GM21786 (cell line): Measurements from ENCODE around the gene GGCX.
"Not testable (repeated sequence)": the region's sequence is repeated elsewhere in the genome, so short reads cannot be mapped to it uniquely, and the experiment has no call there.

Experiments
- ATAC-seq: cut with Tn5 transposase; IDR thresholded peaks from one replicate; pipeline ENCODE4 v1.9.1; 2021; ENCODE audit not compliant: unreplicated experiment

GGCX gene

DNA sequence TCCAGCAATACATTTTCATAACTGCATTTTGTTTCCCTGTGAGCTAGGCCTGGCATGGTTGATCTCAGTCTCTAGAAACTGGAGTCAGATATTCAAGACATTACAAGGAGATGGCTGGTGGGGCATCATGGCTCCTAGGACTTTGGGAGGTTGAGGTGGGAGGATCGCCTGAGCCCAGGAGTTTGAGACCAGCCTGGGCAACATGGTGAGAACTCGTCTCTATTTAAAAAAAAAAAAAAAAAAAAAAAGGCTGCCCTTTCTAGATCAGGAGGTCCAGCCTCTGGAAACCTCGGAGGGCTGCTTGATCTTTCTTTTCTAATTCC, 15.7 kb upstream of the GGCX start:
- ATAC-seq, result no peak

DNA sequence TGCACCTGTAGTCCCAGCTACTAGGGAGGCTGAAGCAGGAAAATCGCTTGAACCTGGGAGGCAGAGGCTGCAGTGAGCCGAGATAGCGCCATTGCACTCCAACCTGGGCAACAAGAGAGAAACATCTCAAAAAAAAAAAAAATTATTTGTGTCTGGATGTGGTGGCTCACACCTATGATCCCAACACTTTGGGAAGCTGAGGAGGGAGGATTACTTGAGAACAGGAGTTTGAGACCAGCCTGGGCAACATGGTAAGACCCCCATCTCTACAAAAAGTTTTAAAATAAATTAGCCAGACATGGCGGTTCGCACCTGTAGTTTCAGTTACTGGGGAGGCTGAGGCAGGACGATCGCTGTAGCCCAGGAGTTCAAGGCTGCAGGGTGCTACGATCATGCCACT, 14.4 kb upstream of the GGCX start:
- no peak for ATAC-seq

DNA sequence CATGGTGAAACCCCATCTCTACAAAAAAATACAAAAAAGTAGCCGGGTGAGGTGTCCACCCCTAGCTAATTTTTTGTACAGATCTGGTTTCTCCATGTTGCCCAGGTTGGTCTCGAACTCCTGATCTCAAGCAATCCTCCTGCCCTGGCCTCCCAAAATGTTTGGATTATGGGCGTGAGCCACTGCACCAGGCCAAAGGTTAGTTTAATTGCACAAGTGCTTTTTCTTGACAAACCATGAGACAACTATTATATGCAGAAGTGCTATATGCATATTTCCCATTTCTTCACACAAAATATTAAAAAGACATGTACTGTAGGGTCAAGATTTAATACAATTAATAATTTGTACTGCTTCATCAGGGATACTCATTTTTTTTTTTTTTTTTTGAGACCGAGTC, 5.0 kb upstream of the GGCX start:
- ATAC-seq, result no peak

DNA sequence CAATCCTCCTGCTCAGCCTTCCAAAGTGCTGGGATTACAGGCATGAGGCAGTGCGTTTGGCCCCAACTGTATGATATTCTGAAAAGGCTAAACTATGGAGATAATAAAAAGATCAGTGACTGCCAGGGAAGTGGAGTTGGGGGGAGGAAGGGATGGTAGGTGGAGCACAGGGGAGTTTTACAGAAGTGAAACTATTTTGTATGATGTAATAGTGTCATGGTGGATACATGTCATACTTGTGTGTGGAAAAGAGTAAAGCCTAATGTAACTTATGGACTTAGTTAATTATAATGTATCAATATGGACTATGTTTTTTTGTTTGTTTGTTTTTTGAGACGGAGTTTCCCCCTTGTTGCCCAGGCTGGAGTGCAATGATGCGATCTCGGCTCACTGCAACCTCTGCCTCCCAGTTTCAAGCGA, 2.9 kb upstream of the GGCX start:
- ATAC-seq, result no peak

DNA sequence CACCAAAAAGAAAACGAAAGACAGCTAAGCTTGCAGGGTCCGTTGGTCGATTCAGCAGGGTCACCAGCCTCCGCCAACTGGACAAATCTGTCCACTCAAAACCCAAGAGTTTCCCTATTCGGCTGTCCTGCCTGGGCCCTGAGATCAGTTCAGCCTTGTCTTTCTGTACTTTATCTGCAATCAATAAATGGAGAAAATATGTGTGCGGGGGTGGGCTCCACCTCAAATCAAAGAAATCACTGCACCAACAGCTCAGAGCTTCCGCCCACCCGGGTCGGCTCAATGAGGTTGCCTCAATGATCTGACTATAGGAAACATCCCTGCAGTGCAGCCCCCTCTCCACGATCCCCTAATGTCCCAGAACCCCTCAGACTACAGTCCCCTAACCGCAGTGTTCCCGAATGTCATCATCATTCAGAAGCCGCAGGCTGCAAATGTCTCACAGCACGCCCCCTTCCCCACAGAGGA, 447 bp downstream of the GGCX start:
- ATAC-seq, result peak; percentile 14

DNA sequence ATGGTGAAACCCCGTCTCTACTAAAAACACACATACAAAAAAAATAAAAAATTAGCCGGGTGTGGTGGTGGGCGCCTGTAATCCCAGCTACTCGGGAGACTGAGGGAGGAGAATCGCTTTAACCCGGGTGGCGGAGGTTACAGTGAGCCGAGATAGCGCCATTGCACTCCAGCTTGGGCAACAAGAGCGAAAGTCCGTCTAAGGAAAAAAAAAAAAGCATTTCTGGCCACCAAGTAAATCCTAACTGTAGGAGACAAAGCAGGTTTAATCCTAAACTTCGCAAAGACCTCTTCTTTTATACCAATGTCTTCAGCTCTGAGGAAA, 928 bp downstream of the GGCX start:
- ATAC-seq, result not testable (repeated sequence)

DNA sequence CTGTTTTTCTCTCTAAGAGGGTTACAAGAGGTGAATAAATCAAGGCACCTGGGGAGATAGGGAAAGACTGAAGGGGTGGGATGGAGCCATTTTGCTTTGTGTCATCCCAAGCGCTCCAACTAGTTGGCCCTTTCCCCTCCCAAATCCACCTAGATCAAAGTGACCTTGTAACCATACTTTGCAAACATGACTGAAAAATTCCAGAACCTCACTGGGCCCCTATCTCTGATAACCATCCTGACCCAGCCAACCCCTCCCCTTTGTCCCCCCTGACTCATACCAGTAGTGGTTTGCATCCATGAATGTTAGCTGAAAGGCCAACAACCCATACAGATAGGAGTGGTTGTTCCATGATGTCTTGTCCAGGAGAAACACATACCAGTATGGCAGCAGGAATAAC, 3.1 kb downstream of the GGCX start:
- no peak for ATAC-seq

DNA sequence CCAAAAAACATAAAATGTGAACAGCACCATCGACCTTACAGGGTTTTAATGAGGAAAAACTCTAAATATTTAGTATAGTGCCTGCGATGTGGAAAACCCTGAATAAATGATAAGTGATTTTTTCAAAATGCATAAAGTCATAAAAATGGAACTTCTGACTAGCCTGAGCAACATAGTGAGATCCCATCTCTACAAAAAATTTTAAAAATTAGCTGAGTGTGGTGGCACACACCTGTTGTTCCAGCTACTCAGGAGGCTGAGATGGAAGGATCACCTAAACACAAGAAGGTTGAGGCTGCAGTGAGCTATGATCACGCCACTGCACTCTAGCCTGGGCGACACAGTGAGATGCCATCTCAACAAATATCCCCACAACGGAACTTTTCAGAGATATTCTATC, 4.2 kb downstream of the GGCX start:
- no peak for ATAC-seq

DNA sequence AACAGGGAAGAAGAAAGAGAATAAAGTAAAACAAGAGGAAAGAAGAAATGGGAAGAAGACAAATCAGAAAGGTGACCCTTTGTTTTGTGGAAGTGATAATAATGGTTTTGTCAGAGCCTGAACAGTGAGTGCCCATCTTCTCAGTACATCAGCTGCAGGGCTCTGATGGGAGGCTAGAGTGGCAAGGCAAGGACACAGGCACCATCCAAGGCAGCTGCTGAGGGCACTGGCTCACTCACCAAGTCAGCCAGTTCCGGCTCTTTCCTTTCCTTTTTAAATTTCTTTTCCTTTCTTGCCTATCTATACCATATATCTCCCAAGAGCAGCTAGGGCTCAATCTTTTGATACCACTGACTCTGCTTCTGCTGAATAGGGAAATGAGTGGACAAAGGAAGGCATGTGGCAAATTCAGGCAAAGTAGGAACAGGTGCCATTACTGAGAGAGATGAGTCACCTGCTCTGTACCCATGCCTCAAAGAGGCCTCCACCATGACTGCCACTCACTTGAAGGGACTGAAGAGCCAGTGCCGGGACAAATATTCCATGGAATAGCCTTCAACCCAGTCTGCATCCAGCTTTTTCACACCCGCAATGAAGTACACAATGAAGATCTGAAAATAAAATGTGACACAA, 6.2 kb downstream of the GGCX start:
- no peak for ATAC-seq

DNA sequence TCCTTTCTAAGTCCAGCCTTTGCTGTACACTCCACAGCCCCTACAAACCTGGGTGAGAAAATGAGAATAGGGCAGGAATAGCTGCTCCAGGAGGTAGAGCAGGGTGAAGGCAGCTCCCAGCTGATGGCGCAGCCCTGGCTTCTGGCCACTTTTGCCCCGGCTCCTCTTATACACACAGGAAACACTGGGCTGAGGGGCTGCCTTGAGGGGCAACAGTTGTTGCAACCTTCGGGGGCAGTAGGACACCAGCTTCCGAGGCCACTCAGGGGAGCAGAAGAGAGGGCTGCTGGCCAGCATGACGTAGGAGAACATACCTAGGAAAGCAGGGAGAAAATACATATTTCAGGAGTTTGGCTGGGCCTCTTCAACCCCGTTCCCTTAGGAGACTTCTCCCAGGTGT, 8.1 kb downstream of the GGCX start:
- ATAC-seq, result no peak

DNA sequence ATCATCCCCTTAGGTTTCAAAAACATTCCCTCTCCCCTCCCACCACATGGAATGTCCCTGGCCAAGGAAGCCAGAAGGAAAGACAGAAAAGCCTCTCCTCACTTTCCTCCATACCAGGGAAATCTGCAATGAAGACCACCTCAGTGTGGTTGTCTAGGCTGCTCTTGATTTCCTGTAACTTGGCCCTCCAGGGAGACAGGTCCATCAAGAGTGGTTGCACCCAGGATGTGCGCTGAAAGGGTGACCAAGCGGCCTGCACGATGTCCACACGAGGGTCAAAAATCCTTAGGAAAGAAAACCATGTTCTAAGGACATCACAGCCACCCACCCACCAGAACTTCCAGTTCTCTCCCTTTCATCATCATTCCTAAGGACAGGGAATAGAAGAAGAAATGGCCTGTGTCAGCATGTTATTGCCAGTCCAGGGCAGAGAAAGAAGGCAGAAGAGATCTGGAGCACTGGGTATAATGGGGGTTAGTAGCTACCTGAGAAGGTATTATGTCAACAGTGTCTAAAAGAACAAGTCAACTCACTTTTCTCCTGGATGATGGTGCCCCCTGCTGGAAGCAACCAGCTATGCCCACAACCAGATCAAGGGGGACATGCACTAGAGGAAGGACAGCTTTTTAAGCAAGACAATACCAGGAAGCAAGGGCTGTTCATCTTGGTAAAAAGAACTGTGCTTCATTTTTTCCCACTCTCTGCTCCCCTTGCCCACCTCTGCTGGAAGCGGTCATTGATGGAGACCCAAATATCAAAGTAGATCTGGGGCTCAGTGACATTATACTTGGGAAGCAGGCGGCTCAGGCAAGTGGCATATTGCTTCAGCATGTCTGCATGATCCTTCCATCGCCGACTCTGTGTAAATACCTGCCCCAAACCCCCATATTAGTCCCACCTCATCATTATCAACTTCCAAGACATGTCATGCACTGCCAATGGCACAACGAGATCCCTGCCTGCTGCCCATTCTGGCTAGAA, 9.3 kb downstream of the GGCX start:
- peak; percentile 63 for ATAC-seq

DNA sequence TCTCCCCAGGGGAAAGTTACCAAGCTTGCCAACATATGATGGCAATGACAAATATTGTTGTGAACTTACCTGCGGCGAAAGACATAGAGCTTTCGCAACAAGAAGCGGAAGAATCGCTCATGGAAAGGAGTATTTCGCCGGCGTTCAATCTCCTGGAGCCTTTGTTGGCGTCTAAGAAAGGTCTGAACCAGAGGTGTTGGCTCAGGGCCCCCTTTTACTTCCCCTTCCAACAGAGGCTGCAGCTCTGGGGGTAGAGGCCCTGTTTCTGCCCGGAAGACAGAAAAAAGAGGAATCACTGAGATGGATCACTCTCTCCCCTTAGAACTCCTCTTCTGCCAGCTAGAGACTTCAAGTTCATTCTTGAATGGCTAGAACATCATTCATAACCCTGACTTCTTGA, 10.8 kb downstream of the GGCX start:
- ATAC-seq, result no peak

DNA sequence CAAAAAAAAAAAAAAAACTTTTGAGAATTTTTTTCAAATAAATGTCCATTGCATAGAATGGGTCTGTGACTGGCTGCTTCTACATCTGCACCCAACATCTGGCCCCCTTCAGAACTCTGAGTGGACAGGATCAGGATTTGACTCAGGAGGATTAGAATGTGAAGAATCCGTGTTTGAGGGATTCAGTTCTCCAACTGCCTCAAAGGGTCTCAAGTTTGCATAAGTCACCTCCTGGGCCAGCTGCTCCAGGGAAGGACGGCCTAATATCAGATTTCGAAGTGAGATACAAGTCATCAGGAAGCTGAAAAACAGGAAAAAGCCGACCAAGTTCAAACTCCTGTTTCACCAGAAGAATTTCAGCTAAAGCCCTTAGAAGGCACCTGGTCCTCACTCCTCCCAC, 11.5 kb downstream of the GGCX start:
- no peak for ATAC-seq

DNA sequence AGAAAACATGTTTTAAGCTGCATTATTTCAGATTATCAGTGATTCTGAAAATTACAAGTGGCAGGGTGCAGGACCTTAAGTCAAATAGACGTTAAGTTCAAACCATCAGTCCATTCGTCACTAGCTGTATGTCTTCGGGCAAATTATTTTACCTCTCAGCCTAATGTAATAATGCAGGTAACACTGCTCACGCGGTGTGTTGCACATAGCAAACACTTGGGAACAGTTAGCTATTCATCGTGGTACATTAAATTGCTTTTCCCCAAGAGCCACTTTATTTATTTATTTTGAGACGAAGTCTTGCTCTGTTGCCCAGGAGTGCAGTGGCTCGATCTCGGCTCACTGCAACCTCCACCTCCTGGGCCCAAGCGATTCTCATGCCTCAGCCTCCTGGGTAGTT, 12.2 kb downstream of the GGCX start:
- no peak for ATAC-seq

DNA sequence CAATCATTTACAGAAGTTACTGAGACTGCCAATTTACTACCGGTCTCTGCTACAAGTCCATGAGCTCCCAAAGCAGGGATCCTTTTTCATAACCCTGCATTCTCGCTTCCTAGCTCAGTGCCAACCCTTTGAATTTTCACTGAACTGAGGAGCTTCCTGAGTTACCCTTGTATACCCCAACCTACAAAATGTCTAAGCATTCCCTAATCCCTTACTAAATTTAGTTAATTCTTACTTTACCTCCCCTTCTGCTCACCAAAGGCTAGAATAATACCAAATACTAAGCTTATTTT, 12.7 kb downstream of the GGCX start:
- ATAC-seq, result no peak

DNA sequence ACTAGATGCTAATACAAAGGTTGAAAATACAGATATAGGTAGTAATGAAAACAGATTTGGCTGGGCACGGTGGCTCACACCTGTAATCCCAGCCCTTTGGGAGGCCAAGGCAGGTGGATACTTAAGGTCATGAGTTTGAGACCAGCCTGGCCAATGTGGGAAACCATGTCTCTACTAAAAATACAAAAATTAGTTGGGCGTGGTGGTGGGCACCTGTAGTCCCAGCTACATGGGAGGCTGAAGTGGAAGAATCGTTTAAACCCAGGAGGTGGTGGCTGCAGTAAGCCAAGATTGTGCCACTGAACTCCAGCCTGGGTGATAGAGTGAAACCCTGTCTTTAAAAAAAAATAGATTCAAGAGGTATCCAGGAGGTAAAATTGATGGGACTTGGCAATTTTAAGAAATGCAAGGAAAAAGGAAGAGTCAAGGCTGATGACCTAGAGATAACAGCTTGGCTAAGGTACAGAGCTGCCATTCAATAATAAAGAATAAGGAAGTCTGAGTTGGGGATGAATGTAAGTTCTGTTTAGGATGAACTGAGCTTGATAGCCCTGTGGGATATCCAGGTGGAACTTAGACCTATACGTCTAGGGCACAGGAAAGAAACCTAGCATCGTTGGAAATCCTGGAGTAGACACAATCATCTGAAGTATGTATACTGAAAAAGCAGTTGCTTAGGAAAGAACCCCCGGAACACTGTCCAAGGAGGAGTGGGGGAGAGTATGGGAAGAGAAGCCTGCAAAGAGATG, 13.3 kb downstream of the GGCX start:
- no peak for ATAC-seq

DNA sequence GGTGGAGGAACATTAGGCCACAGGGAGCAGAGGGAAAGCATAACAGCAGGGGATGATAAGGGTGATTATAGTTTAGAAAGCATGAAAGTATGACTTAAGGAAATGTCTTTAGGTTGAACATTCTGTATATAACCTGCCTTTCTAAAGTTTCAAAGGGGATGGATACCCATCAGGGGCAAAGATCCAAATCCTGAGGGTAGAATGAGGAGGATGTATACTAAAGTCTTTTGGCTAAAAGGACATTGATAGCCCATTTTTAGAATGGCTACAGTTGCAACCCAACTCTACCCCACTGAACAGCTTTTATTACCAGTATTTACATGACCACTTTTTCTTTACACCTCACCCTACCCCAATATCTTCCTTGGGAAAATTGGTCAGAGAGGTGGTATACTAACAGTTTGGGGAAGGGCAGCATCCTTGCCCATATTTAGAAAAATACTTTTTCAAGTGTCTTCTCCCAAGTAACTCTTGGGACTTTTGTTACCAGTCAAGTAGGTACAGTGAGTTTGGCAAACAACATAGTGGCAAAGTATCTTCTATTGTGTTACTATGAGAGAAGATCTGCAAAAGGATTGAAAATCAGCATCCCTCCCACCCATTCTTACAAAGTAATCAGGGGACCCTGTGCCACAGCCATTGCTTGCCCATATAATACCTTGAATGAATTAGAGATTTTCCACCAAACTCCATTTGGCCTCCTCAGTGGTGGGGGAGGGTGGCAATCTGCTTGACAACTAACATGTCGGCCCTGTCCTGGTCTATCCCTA, 14.0 kb downstream of the GGCX start:
- no peak for ATAC-seq

DNA sequence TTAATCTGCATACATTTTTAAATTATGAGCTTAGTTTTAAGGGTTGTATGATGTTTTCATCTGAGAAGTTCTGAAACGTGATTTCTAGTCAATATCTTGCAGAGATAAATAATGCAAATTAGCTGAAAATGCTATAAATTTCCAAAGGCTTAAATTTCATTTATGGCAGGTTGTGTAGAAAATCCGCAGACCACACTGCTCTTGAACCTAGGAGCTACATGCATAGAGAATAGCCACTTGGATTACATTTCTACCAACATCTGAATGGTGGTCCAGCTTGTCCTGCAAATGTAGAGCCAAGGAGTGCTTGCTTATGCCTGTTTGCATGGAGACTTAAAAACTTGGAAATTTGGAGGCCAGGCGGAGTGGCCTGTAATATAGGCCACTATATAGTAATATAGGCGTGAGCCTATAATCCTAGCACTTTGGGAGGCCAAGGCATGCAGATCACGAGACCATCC, 15.5 kb downstream of the GGCX start:
- no peak for ATAC-seq

DNA sequence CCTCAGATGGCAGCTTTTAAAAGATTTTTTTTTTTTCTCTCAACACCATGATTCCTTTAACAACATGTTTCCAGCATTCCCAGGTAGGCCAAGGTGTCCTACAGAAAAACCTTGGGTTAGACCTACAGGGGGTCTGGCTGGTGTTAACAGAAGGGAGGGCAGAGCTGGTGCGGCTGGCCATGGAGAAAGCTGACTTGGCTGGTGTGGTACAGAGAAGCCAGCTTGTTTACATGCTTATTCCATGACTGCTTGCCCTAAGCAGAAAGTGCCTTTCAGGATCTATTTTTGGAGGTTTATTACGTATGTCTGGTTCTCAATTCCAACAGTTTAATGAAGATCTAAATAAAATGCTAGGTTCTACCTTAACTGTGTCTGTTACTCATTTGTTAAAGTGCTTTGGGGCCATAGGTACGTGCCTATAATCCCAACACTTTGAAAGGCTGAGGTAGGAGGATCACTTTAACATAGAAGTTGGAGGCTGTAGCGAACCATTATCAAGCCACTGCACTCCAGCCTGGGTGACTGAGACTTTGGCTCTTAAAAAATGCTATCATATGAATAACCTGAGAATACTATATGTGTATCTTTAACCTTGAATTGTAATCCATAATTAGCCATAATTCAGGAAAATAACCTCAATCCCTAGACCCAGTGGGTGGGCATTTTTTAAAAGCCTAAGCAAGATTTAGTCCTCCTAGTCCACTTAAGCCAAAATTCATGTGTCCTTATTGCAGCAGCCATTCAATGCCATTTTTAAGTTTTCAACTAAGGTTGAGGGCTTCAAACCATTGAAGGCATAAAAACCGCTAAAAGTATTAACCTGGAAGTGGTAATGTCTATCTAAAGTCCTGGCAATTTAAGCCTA, 16.1 kb downstream of the GGCX start:
- not testable (repeated sequence) for ATAC-seq

DNA sequence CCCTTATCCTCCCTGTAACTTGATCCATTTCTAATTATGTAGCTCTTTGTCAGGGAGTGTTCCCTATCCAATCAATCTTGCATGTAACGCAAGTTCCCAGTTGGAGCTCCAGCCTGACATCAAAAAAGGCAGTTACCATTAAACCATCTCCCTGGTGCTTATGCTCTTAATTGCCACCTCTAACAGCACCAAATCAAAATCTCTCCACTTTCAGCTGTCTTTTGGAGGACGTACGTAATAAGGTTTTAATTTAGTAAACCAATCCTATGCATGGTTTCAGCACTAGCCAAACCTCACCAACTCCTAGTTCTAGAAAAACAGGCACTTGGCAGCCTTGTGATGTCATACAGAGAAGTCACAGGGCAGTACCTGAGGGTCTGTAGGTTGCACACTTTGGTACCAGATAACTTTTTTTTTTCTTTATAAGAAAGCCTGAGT, 17.0 kb downstream of the GGCX start:
- not testable (repeated sequence) for ATAC-seq
